Measurements from ENCODE around the gene DOCK4. TPM values are rescaled to one million over a fixed set of nuclear protein-coding genes. Genes with fewer than 3 reads are reported as not detected.

The DOCK4 gene
- total RNA-seq, 1 donor from 2014 or later = 4.5 TPM

DNA sequence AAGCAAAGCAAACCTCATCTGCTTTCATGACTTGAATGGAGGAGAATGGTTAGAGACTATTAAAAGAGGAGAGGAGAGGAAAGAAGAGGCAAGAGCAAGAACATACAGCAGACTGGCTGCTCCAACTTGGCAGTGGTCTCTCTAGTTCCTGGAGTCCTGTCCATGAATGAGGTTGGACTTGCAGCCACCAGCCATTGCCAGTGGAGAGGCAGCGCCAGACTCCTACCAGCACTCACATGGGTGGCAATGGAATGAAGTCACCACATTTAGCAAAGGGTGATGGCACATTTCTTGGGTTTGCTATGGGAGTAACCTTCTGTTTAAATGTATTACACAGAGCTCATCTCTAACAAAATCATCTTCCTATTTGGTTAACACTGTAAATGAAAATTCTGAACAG lies 386.1 kb downstream of the DOCK4 start:
- TF ChIP-seq, protein P1, sequence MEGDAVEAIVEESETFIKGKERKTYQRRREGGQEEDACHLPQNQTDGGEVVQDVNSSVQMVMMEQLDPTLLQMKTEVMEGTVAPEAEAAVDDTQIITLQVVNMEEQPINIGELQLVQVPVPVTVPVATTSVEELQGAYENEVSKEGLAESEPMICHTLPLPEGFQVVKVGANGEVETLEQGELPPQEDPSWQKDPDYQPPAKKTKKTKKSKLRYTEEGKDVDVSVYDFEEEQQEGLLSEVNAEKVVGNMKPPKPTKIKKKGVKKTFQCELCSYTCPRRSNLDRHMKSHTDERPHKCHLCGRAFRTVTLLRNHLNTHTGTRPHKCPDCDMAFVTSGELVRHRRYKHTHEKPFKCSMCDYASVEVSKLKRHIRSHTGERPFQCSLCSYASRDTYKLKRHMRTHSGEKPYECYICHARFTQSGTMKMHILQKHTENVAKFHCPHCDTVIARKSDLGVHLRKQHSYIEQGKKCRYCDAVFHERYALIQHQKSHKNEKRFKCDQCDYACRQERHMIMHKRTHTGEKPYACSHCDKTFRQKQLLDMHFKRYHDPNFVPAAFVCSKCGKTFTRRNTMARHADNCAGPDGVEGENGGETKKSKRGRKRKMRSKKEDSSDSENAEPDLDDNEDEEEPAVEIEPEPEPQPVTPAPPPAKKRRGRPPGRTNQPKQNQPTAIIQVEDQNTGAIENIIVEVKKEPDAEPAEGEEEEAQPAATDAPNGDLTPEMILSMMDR (IDR thresholded peaks at IDR 0.05; ENCODE audit: insufficient read depth, low read length, severe bottlenecking) = no peak
- DNase-seq (ENCODE audit: low read depth) = no peak
- no peak overlapping the region for H3K4me3 ChIP-seq (ENCODE audit: low read depth, low read length)
- no peak for FAIRE-seq
- no peaks in the 10 kb centered on the region for H3K27me3 ChIP-seq (ENCODE audit: control insufficient read depth, insufficient read depth, low read length)
- no peaks in the 10 kb centered on the region for H3K36me3 ChIP-seq (ENCODE audit: control insufficient read depth, insufficient read depth, low read length)

DNA sequence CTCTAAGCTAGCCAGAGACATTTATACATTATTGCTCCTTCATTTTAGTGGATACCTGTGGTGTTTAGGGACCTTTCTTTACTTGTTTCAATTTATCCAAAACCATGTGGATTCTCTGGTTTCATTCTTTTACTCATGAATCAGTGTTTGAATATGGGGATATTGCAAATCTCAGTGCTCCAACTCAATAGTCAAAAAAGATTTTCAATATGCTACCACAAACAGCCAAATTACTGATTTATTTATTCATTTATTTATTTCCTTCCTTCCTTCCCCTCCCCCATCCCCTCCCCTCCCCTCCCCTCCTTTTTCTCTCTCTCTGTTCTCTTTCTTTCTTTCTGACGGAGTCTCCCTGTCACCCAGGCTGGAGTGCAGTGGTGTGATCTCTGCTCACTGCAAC lies 390.8 kb downstream of the DOCK4 start:
- no peaks in the 10 kb centered on the region for H3K27me3 ChIP-seq (ENCODE audit: control insufficient read depth, insufficient read depth, low read length)
- TF ChIP-seq, protein P1 (IDR thresholded peaks at IDR 0.05; ENCODE audit: insufficient read depth, low read length, severe bottlenecking) = no peak
- no peaks in the 10 kb centered on the region for H3K36me3 ChIP-seq (ENCODE audit: control insufficient read depth, insufficient read depth, low read length)
- DNase-seq (ENCODE audit: low read depth) = no peak
- H3K4me3 ChIP-seq (ENCODE audit: low read depth, low read length) = no peak overlapping the region
- FAIRE-seq = no peak

DNA sequence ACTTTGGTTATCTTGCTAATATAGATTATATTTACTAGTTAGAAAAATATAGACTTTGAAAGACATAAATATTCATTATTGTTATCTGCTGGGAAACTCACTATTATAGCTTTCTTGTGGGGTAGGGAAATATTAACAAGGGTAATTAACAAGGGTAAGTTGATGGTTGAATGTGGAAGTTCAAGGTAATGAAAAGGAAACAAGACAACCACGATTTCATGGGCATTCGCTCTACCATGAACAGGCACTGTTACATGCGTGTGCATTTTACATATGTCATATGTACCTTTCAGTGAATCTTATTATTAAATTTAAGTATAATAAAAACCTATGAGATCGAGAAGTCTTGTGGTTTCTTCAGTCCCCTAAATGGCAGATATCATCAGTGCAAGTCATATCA lies 392.9 kb downstream of the DOCK4 start:
- Histone ChIP-seq H3K4me3 (ENCODE audit: low read depth, low read length) (no peak overlapping the region), H3K36me3 (ENCODE audit: control insufficient read depth, insufficient read depth, low read length) (no peaks in the 10 kb centered on the region), H3K27me3 (ENCODE audit: control insufficient read depth, insufficient read depth, low read length) (no peaks in the 10 kb centered on the region)
- no peak for FAIRE-seq
- DNase-seq (ENCODE audit: low read depth) = no peak
- TF ChIP-seq, protein P1 (IDR thresholded peaks at IDR 0.05; ENCODE audit: insufficient read depth, low read length, severe bottlenecking) = no peak

DNA sequence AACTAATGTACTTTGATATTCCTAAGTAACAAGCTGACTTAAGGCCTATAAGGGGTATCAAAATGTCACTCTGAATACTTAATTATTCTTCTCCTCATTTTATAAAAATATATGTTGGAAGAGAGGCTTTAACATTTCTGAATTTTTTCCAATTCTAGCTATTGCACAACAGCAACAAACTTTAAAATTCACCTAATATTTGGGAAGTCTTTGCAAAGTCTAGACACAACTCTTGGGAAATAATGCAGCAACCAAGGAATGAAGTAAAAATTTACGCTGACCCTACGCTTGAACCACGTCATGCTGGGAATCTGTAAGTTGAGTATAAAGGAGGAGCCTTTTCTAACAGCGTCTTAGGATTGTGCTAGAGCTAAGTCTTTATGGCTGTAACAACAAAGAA lies 400.0 kb downstream of the DOCK4 start:
- no peak for FAIRE-seq

DNA sequence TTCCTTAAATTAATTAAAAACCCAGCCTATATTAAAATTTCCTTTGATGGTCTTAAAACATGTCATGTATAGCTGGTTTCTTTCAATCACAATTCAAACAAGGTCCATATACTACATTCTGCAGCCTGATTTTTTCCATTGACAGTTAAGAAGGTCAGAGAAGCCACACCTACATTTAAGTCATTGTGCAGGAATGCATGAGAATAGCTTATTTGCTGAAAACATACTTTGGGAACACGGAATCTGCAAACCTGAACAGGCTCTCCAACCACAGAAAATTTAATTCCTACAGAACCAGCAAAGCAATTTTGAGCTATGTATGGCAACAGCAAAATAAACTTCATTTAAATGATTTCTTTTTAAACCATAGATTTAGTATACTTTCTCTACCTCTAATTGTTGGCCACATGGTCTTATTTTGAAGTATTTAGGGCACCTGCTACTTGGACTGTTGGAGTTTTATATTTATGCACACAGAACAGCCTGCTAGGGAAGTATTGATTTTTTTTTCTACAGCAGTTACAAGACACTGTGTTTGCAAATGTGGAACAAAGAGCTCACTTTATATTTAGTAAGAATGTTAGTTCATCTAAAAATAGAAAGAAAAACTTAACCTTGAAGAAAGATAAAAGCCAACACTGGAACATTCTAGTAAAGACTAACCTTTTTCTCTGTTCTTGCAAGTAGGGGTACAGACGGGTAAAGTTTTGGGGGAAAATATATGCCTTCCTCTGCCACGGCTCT lies 403.0 kb downstream of the DOCK4 start:
- Histone ChIP-seq H3K4me3 (ENCODE audit: low read depth, low read length) (no peak overlapping the region), H3K27me3 (ENCODE audit: control insufficient read depth, insufficient read depth, low read length) (no peaks in the 10 kb centered on the region), H3K36me3 (ENCODE audit: control insufficient read depth, insufficient read depth, low read length) (no peaks in the 10 kb centered on the region)
- no peak for FAIRE-seq
- peak; percentile 29 for DNase-seq (ENCODE audit: low read depth)
- TF ChIP-seq, protein P1 (IDR thresholded peaks at IDR 0.05; ENCODE audit: insufficient read depth, low read length, severe bottlenecking) = no peak

More for the DNA sequence above, 400.0 kb downstream of the DOCK4 start:
- no peak for DNase-seq (ENCODE audit: low read depth)
- Histone ChIP-seq H3K27me3 (ENCODE audit: control insufficient read depth, insufficient read depth, low read length) (no peaks in the 10 kb centered on the region), H3K36me3 (ENCODE audit: control insufficient read depth, insufficient read depth, low read length) (no peaks in the 10 kb centered on the region), H3K4me3 (ENCODE audit: low read depth, low read length) (no peak overlapping the region)
- TF ChIP-seq, protein P1 (IDR thresholded peaks at IDR 0.05; ENCODE audit: insufficient read depth, low read length, severe bottlenecking) = no peak
